Endothelial cell of umbilical vein (primary cell): ENCODE measurements around the gene MTFMT. TPM values are rescaled to one million over a fixed set of nuclear protein-coding genes. Genes with fewer than 3 reads are reported as not detected.

Source experiments
- BruUV-seq: library from RNA; stranded (reverse); fragments of 400-500 nt; replicated peaks from 2 replicates; lab custom pipeline; 2021; lab: Mats Ljungman, UMichigan
- CTCF ChIA-PET: fragments of 300-600, 350-600 bp; sonication (Branson Sonifier 250); formaldehyde crosslinking; loops from one replicate; lab custom pipeline; 2021; ENCODE audit warnings: antibody characterized with exemption, inconsistent platforms; lab: Charles Lee
- POLR2A ChIA-PET: fragments of 300-600, 350-600 bp; sonication (Branson Sonifier 250); formaldehyde crosslinking; loops from one replicate; lab custom pipeline; 2021; ENCODE audit warnings: antibody characterized with exemption, inconsistent platforms; lab: Charles Lee
- DNase-seq: peaks from one replicate; pipeline ENCODE4 v3.0.0-alpha.2; 2011; ENCODE audit warnings: low read depth, low spot score
- FAIRE-seq: peaks from 2 replicates; lab custom pipeline; 2011; peaks lifted over from hg19 to GRCh38; lab: Jason Lieb, UNC
- H2AFZ ChIP-seq: 2 replicates; pipeline ENCODE4 v1.6.0; 2012; ENCODE audit warnings: low read depth, low read length, control low read depth, inconsistent platforms
- H3K27ac ChIP-seq: 2 replicates; pipeline ENCODE4 v1.5.1; 2011; ENCODE audit warnings: low read depth, mild to moderate bottlenecking, control low read depth, low read length, moderate library complexity; ENCODE audit not compliant: insufficient read depth
- H3K27me3 ChIP-seq, 2 experiments: 2 replicates each; pipeline versions ENCODE4 v1.6.0 to v1.6.1; 2011; ENCODE audit warnings: low read length in 2 of 2, mixed read lengths in 1 of 2; ENCODE audit not compliant: control insufficient read depth in 2 of 2, insufficient read depth in 2 of 2
- H3K36me3 ChIP-seq, 2 experiments: 2 replicates in 1 of 2; 3 replicates in 1 of 2; pipeline ENCODE4 v1.5.1; 2011; ENCODE audit warnings: low read length in 2 of 2, mild to moderate bottlenecking in 1 of 2, moderate library complexity in 1 of 2; ENCODE audit not compliant: control insufficient read depth in 2 of 2, insufficient read depth in 2 of 2; ENCODE audit errors: extremely low read depth in 1 of 2
- H3K4me1 ChIP-seq: 3 replicates; pipeline ENCODE4 v1.5.1; 2011; ENCODE audit warnings: mild to moderate bottlenecking, low read length; ENCODE audit not compliant: control insufficient read depth, insufficient read depth; ENCODE audit errors: extremely low read depth
- H3K4me2 ChIP-seq: 2 replicates; pipeline ENCODE4 v1.6.1; 2011; ENCODE audit warnings: low read length, control low read depth, mixed read lengths; ENCODE audit not compliant: insufficient read depth
- H3K4me3 ChIP-seq, 3 experiments: fragments of 200-600 bp in 1 of 3; sonication (generic), shearing (Covaris generic) in 1 of 3; replicated peaks in 1 of 3; 2 replicates each; pipeline ENCODE4 v1.5.1; 2011 to 2016; ENCODE audit warnings: control low read depth in 3 of 3, low read length in 3 of 3, mild to moderate bottlenecking in 2 of 3, inconsistent platforms in 1 of 3, low read depth in 1 of 3, moderate library complexity in 1 of 3; ENCODE audit not compliant: insufficient read depth in 1 of 3
- H3K79me2 ChIP-seq: 2 replicates; pipeline ENCODE4 v1.6.0; 2012; ENCODE audit warnings: low read length, inconsistent platforms; ENCODE audit not compliant: control insufficient read depth, insufficient read depth
- H3K9ac ChIP-seq: replicated peaks from 2 replicates; pipeline ENCODE3; 2011; ENCODE audit warnings: low read length, control low read depth; ENCODE audit not compliant: insufficient read depth; ENCODE audit errors: extremely low read depth
- H3K9me1 ChIP-seq: replicated peaks from 3 replicates; pipeline ENCODE4 v1.6.0; 2011; ENCODE audit warnings: mild to moderate bottlenecking, low read length; ENCODE audit not compliant: control insufficient read depth, insufficient read depth; ENCODE audit errors: extremely low read depth
- H3K9me3 ChIP-seq: replicated peaks from 2 replicates; pipeline ENCODE4 v1.5.1; 2012; ENCODE audit warnings: low read length, inconsistent platforms; ENCODE audit not compliant: control insufficient read depth, insufficient read depth
- H4K20me1 ChIP-seq: replicated peaks from 2 replicates; pipeline ENCODE3; 2011; ENCODE audit warnings: mild to moderate bottlenecking, low read length; ENCODE audit not compliant: control insufficient read depth, insufficient read depth; ENCODE audit errors: extremely low read depth
- CTCF ChIP-seq, 2 donors: IDR thresholded peaks; 1 replicate in 1 of 2; 2 replicates in 1 of 2; pipeline ENCODE4 v1.5.1; 2011; ENCODE audit warnings: low read length in 2 of 2, mild to moderate bottlenecking in 2 of 2, moderate library complexity in 2 of 2, control low read depth in 1 of 2, inconsistent platforms in 1 of 2, low read depth in 1 of 2; ENCODE audit not compliant: insufficient read depth in 1 of 2; ENCODE audit errors: extremely low read depth in 1 of 2
- EZH2 ChIP-seq: IDR thresholded peaks from 2 replicates; pipeline ENCODE4 v1.6.1; 2012; ENCODE audit warnings: borderline replicate concordance, low read depth, mild to moderate bottlenecking, moderate library complexity, low read length, inconsistent platforms; ENCODE audit not compliant: severe bottlenecking
- FOS ChIP-seq: IDR thresholded peaks from 2 replicates; pipeline ENCODE4 v1.6.1; 2011; ENCODE audit warnings: mild to moderate bottlenecking, low read length, moderate library complexity, borderline replicate concordance; ENCODE audit not compliant: insufficient read depth
- GATA2 ChIP-seq: IDR thresholded peaks from 2 replicates; pipeline ENCODE4 v1.7.0; 2011; ENCODE audit warnings: low read depth, mild to moderate bottlenecking, moderate library complexity, mixed read lengths, low read length; ENCODE audit not compliant: insufficient read length, insufficient read depth
- JUN ChIP-seq: IDR thresholded peaks from 2 replicates; pipeline ENCODE4 v1.6.1; 2011; ENCODE audit warnings: borderline replicate concordance, low read depth; ENCODE audit not compliant: insufficient read length, insufficient read depth
- MAX ChIP-seq: IDR thresholded peaks from 2 replicates; pipeline ENCODE4 v1.6.1; 2011; ENCODE audit not compliant: insufficient read depth, insufficient read length
- MYC ChIP-seq: IDR thresholded peaks from one replicate; pipeline ENCODE4 v1.6.1; 2011; ENCODE audit warnings: mild to moderate bottlenecking, low read depth, low read length
- POLR2A ChIP-seq: IDR thresholded peaks from 2 replicates; pipeline ENCODE4 v1.6.1; 2012; ENCODE audit warnings: low read depth, mild to moderate bottlenecking, control low read depth, low read length
- POLR2AphosphoS5 ChIP-seq: IDR thresholded peaks from 2 replicates; pipeline ENCODE4 v1.6.1; 2012; ENCODE audit warnings: low read depth, mild to moderate bottlenecking, control low read depth, low read length, moderate library complexity; ENCODE audit not compliant: insufficient read depth
- dilution Hi-C: fragments of 300-500 bp; cut with MboI; formaldehyde crosslinking; loops from one replicate; pipeline ENCODE4 v1.15.0; 2019; ENCODE audit warnings: low sequenced_read_pairs; ENCODE audit not compliant: extremely low pct_ligation_motif_present
- intact Hi-C: fragments of 100-400 bp; cut with micrococcal nuclease; formaldehyde crosslinking; loops from one replicate; pipeline ENCODE4 v1.10.0; 2022
- polyA plus RNA-seq, 4 experiments: library from polyadenylated mRNA; depleted of rRNA in 3 of 4; stranded (reverse) in 3 of 4; unstranded in 1 of 4; fragments of >200 nt; gene quantifications; 2 replicates each; pipeline versions ENCODE4 v1.2.1 to v1.2.3, GENCODE V29; 2011 to 2012; ENCODE audit warnings: missing spikeins in 1 of 4
- total RNA-seq: library from RNA; stranded (reverse); gene quantifications from 2 replicates; pipeline ENCODE4 v1.2.3, GENCODE V29; 2021

The MTFMT gene
- total and polyA plus RNA-seq, 2 donors (not counting 3 experiments of a cell fraction or from before 2014, with no cell fraction given): 7.5 to 20.4 TPM

- dilution Hi-C loops: no loop called here
- CTCF ChIA-PET: interaction anchor here (0.7 to 4.5 kb wide), 6 partner anchors 9 to 23 kb away, joined by 3 to 29 read pairs (median 5); partner anchors contain the start of gene KBTBD13
- no peaks in the 10 kb centered on the region for H3K36me3 ChIP-seq
Observed at GRCh38 chr15:65060641-65061397, 31.4 kb upstream of the MTFMT start.

More at GRCh38 chr15:65060641-65061397, 31.4 kb upstream of the MTFMT start:
- no peak overlapping the region for H2AFZ ChIP-seq
- H4K20me1 ChIP-seq: no peaks in the 10 kb centered on the region
- POLR2A ChIA-PET: no interaction called here
- H3K9me3 ChIP-seq: no peaks in the 10 kb centered on the region
- no peak overlapping the region for H3K4me3 ChIP-seq
- H3K4me2 ChIP-seq: no peak overlapping the region
- no peak overlapping the region for H3K9ac ChIP-seq
- peaks cover 7 to 12% of the 10 kb centered on the region in 2 experiments for H3K27me3 ChIP-seq
- H3K79me2 ChIP-seq: no peaks in the 10 kb centered on the region
- FAIRE-seq (no peak), DNase-seq (no peak)
- no TSS peak for BruUV-seq
- intact Hi-C loops: no loop called here
- H3K4me1 ChIP-seq: no peaks in the 10 kb centered on the region
- H3K9me1 ChIP-seq: no peaks in the 10 kb centered on the region
- TF ChIP-seq CTCF (IDR thresholded peaks at IDR 0.05; ENCODE audit: extremely low read depth in 1 of 2, insufficient read depth in 1 of 2, low read depth in 1 of 2, low read length in 2 of 2) (no peak), POLR2AphosphoS5 (no peak), MAX (no peak), EZH2 (no peak), JUN (no peak), GATA2 (no peak), POLR2A (no peak), MYC (no peak), FOS (no peak)
- no peak overlapping the region for H3K27ac ChIP-seq
